HG03039 (cell line): Measurements from ENCODE around the gene IFT88.

Source experiments
- ATAC-seq: cut with Tn5 transposase; IDR thresholded peaks from one replicate; pipeline ENCODE4 v1.9.1; 2021; ENCODE audit warnings: mild to moderate bottlenecking, moderate library complexity; ENCODE audit not compliant: unreplicated experiment

Gene IFT88

GRCh38 chr13:20566898-20567874 lies at the start of gene IFT88:
IFT88 (plus strand) TSS chr13:20567157; CDS start chr13:20574386, 7,229 bp downstream.
- ATAC-seq = peak; percentile 82

GRCh38 chr13:20518660-20519100 lies 48.3 kb upstream of the IFT88 start:
- ATAC-seq = no peak

GRCh38 chr13:20519875-20520274 lies 47.1 kb upstream of the IFT88 start:
- ATAC-seq = no peak

GRCh38 chr13:20521364-20522115 lies 45.4 kb upstream of the IFT88 start:
- ATAC-seq = no peak

- ATAC-seq = peak; percentile 23
Observed at GRCh38 chr13:20525144-20525600, 41.8 kb upstream of the IFT88 start.

GRCh38 chr13:20525601-20526544 lies 41.1 kb upstream of the IFT88 start, which contains the start of gene CRYL1:
CRYL1 (minus strand) TSS chr13:20525857; CDS start chr13:20525794, 63 bp downstream.
- peak; percentile 86 for ATAC-seq

- ATAC-seq = no peak
Observed at GRCh38 chr13:20526664-20527063, 40.3 kb upstream of the IFT88 start.

- no peak for ATAC-seq
Observed at GRCh38 chr13:20528452-20528851, 38.5 kb upstream of the IFT88 start.

- no peak for ATAC-seq
Observed at GRCh38 chr13:20534038-20534608, 32.8 kb upstream of the IFT88 start.

GRCh38 chr13:20536992-20537391 lies 30.0 kb upstream of the IFT88 start:
- ATAC-seq = no peak

GRCh38 chr13:20544201-20544923 lies 22.6 kb upstream of the IFT88 start:
- ATAC-seq = no peak

- ATAC-seq = no peak
Observed at GRCh38 chr13:20546556-20546955, 20.4 kb upstream of the IFT88 start.

- ATAC-seq = no peak
Observed at GRCh38 chr13:20547479-20547908, 19.5 kb upstream of the IFT88 start.

GRCh38 chr13:20550799-20551198 lies 16.2 kb upstream of the IFT88 start:
- ATAC-seq = no peak

- no peak for ATAC-seq
Observed at GRCh38 chr13:20553311-20553710, 13.6 kb upstream of the IFT88 start.

- ATAC-seq = no peak
Observed at GRCh38 chr13:20558982-20559381, 8.0 kb upstream of the IFT88 start.

GRCh38 chr13:20559659-20560356 lies 7.1 kb upstream of the IFT88 start:
- no peak for ATAC-seq

GRCh38 chr13:20561741-20562140 lies 5.2 kb upstream of the IFT88 start:
- ATAC-seq = no peak
